Measurements from ENCODE around the gene C11orf52. TPM values are rescaled to one million over a fixed set of nuclear protein-coding genes. Genes with fewer than 3 reads are reported as not detected.
A peak's percentile ranks its signal among the peaks of the same experiment; 100 is the strongest.

The C11orf52 gene
- total and polyA plus RNA-seq, 10 donors = 0.32 to 1.5 (median 0.63) TPM; not detected in 2

DNA sequence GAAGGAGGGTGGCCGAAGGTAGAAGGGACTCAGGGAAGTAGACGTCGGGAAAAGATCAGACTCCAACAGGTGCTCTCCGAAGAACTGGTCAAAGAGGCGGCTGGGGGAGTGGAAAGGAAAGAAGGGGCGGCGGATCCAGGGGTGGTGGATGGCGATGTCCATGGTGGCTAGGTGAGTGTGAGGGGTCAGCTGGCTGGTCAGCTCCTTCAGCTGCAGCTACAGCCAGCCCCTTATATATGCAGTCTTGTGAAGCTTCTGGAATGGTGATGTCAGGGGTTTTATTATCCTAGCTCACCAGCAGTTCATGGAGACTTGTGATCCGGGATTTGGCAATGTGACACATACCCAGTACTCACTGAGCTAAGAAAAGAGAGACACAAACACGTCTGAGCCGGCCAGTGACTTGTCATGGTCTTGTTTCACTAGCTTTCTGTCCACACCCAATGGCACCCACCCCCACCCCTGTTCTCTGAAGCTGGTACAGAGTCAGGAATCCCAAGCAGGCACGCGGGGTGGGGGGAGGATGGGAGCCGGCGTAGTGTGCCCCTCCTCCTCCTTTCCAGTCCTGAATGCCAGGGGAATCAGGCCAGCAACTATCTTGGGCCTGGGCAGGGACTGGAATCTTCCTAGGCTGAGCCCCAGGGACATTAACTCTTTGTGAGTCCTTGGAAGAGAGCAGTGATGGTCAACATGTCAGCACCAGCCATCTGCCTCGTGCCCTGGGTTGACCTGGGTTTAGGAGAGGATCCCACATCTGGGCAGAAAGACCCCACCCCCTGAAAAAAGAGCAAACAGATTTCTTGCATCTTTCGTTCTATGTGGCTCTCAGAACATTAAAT, 6.9 kb upstream of the C11orf52 start, which contains the start of gene CRYAB:
Gene CRYAB (minus strand): TSS at position 208 of the 839 bp plus-strand sequence. CDS start 46 bp downstream, at position 162.
- H3K36me3 ChIP-seq = no peaks in the 10 kb centered on the region
- H3K4me1 ChIP-seq = no peaks in the 10 kb centered on the region
- peak within 1 kb of the TSS in 7 of 8 donors; percentile 58 to 85 (median 80) for H3K27ac ChIP-seq
- intact Hi-C loops (cut with DNase I; ENCODE audit: low total_unique reads) = no loop called here
- 50 to 71% (median 64%) methylated on average over 16 to 17 of the region's 17 CpGs for WGBS, 5 donors
- H3K4me3 ChIP-seq = peak within 1 kb of the TSS in 6 of 8 donors; percentile 4 to 62 (median 32)
- no peaks in the 10 kb centered on the region for H3K9me3 ChIP-seq
- peaks cover 0 to 55% (median 25%) of the 10 kb centered on the region in 7 donors for H3K27me3 ChIP-seq (replicated peaks in 1 of 7)
- peak; percentile 16 to 77 (median 59) for TF ChIP-seq POLR2AphosphoS5 (IDR thresholded peaks at IDR 0.05)
- TF ChIP-seq, protein P1, sequence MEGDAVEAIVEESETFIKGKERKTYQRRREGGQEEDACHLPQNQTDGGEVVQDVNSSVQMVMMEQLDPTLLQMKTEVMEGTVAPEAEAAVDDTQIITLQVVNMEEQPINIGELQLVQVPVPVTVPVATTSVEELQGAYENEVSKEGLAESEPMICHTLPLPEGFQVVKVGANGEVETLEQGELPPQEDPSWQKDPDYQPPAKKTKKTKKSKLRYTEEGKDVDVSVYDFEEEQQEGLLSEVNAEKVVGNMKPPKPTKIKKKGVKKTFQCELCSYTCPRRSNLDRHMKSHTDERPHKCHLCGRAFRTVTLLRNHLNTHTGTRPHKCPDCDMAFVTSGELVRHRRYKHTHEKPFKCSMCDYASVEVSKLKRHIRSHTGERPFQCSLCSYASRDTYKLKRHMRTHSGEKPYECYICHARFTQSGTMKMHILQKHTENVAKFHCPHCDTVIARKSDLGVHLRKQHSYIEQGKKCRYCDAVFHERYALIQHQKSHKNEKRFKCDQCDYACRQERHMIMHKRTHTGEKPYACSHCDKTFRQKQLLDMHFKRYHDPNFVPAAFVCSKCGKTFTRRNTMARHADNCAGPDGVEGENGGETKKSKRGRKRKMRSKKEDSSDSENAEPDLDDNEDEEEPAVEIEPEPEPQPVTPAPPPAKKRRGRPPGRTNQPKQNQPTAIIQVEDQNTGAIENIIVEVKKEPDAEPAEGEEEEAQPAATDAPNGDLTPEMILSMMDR (IDR thresholded peaks at IDR 0.05 in 8 of 11, conservative IDR thresholded peaks at IDR 0.05 in 3 of 11) = no peak
- no peak for DNase-seq

DNA sequence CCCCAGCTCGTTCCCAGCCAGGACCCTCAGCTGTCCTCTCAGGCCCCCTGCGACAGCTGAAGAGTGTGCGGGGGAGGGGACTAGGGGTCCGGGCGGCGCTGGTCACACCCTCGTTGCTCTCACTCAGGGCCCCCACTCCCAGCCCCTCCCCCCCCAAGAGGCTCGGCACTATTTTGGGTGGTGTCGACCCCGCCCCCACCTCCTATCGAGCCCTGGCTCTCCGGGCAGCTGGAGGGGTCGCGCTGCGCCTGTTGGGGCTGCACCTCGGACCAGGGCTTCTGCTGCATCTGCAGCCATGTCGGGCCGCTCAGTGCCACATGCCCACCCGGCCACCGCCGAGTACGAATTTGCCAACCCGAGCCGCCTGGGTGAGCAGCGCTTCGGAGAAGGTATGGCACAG, 6.2 kb upstream of the C11orf52 start, which contains the start of gene HSPB2:
Gene HSPB2 (plus strand): TSS at position 200 of the 400 bp plus-strand sequence. CDS start 96 bp downstream, at position 296.
- peak within 1 kb of the TSS in 6 of 8 donors; percentile 4 to 62 (median 32) for H3K4me3 ChIP-seq
- no peak for DNase-seq
- intact Hi-C loops (cut with DNase I; ENCODE audit: low total_unique reads) = no loop called here
- WGBS, 5 donors = 8 to 27% (median 13%) methylated on average over 14 to 26 of the region's 26 CpGs
- H3K36me3 ChIP-seq = no peaks in the 10 kb centered on the region
- peak within 1 kb of the TSS; percentile 13 to 85 (median 78) for H3K27ac ChIP-seq
- no peaks in the 10 kb centered on the region for H3K9me3 ChIP-seq
- TF ChIP-seq POLR2A (IDR thresholded peaks at IDR 0.05) (no peak), POLR2AphosphoS5 (IDR thresholded peaks at IDR 0.05) (no peak)
- TF ChIP-seq, protein P1 (IDR thresholded peaks at IDR 0.05 in 8 of 11, conservative IDR thresholded peaks at IDR 0.05 in 3 of 11) = no peak
- peaks cover 0 to 55% (median 25%) of the 10 kb centered on the region in 7 donors for H3K27me3 ChIP-seq (replicated peaks in 1 of 7)
- H3K4me1 ChIP-seq = no peaks in the 10 kb centered on the region

DNA sequence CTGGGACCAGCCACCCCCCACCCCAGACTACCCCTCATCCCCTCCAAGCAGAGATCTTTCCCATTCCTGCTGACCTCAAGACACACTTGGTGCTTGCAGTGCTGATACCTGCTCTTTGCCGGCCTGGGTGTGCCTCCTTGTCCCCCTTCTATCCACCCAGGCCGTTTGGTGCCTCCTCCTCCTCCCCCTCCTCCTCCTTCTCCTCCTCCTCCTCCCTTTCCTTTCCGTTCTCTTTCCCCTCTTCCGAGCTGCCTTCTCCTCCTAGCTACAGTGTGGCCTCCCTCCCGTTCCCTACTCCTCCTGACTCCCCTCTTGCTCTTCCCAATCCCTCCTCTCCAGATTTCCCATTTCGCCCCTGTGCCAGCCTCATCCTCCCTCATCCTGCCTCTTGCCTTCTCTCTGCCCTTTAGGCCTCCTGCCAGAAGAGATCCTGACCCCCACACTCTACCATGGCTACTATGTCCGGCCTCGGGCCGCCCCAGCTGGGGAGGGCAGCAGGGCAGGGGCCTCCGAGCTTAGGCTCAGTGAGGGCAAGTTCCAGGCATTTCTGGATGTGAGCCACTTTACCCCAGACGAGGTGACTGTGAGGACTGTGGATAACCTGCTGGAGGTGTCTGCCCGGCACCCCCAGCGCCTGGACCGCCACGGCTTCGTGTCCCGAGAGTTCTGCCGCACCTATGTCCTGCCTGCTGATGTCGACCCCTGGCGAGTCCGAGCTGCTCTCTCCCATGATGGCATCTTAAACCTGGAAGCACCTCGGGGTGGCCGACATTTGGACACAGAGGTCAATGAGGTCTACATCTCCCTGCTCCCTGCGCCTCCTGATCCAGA, 5.5 kb upstream of the C11orf52 start:
- Histone ChIP-seq H3K9me3 (no peaks in the 10 kb centered on the region), H3K4me1 (no peaks in the 10 kb centered on the region), H3K4me3 (peak overlapping the region in 4 of 8 donors; percentile 31 to 62 (median 38)), H3K27ac (peak overlapping the region; percentile 13 to 85 (median 78)), H3K36me3 (no peaks in the 10 kb centered on the region), H3K27me3 (replicated peaks in 1 of 7) (peaks cover 0 to 55% (median 25%) of the 10 kb centered on the region in 7 donors)
- WGBS, 5 donors = 68 to 82% (median 73%) methylated on average over 21 to 24 of the region's 24 CpGs
- intact Hi-C loops (cut with DNase I; ENCODE audit: low total_unique reads) = no loop called here
- DNase-seq = no peak
- TF ChIP-seq POLR2AphosphoS5 (IDR thresholded peaks at IDR 0.05) = peak; percentile 61 to 71 (median 67)
- TF ChIP-seq, protein P1 (IDR thresholded peaks at IDR 0.05 in 8 of 11, conservative IDR thresholded peaks at IDR 0.05 in 3 of 11) = no peak

Data from spleen (tissue), 11 donors.